GM10847 (cell line): ENCODE data around the gene PARD3B.

ENCODE experiments used
- POLR2A ChIP-seq: IDR thresholded peaks from 2 replicates; pipeline ENCODE4 v1.6.1; 2011; ENCODE audit not compliant: insufficient read length; ENCODE audit errors: extremely low read depth

The PARD3B gene

DNA sequence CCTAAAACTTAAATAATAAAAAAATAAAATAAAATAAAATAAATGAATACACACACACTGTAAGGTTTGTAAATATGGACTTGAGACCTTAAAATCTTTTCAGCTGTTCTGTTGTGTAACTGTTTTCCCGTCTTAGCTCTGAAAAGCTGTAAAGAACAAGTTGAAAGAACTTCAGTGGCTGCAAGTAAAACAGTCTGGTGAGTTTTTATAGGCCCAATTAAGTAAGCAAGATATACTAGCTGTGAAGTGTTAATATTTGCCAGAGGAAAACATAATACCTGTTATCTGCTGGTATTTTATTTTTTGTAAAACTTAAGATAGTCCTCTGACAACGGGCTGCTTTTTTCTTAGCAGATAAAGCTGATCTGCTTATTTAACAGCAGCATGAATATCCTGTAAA is 960.1 kb downstream of the PARD3B start:
- no peak for TF ChIP-seq POLR2A

DNA sequence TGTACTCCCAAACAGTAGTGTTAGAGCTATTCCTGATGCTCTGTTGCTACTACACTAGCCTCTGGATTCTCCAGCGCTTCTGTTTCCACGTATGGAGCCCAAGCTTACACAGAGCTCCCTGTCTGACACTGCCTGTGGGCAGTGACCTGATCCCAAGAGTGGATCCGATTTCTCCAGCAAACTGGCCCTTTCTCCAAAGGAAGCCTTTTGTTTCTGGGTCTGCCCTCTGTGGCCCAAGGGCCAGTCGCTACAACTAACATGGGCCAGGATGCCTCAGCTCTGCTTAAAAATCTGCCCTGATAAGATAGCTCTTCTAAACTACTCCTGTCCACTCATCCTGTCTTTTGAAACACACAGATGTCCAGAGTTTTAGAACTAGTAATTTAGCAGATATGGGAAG is 964.4 kb downstream of the PARD3B start:
- no peak for TF ChIP-seq POLR2A

DNA sequence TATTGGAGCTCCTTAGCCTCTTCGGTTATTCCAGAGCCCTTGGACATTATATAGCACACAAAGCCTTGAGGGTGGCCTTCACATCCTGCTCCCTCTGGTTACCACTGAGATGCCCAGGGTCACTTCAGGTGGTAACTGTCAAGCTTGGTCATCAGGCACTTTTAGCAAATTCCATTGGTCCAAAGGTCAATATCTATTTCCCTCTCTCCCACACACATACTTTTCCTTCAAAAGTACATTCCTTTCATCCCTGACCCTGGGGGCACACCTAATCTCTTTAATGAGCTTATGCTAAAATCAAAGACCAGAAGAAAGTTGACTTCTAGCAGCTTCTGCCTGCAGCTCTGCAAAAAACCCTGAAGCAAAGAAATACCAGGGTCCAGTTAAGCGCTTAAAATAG is 965.1 kb downstream of the PARD3B start:
- no peak for TF ChIP-seq POLR2A

GRCh38 chr2:205511221-205511620 is 965.9 kb downstream of the PARD3B start:
- TF ChIP-seq POLR2A = no peak

- no peak for TF ChIP-seq POLR2A
Measured at GRCh38 chr2:205511641-205512040, 966.4 kb downstream of the PARD3B start.

GRCh38 chr2:205520311-205520710 is 975.0 kb downstream of the PARD3B start:
- TF ChIP-seq POLR2A = no peak

- TF ChIP-seq POLR2A = no peak
Measured at GRCh38 chr2:205524656-205525055, 979.4 kb downstream of the PARD3B start.

GRCh38 chr2:205527801-205528200 is 982.5 kb downstream of the PARD3B start:
- TF ChIP-seq POLR2A = no peak

DNA sequence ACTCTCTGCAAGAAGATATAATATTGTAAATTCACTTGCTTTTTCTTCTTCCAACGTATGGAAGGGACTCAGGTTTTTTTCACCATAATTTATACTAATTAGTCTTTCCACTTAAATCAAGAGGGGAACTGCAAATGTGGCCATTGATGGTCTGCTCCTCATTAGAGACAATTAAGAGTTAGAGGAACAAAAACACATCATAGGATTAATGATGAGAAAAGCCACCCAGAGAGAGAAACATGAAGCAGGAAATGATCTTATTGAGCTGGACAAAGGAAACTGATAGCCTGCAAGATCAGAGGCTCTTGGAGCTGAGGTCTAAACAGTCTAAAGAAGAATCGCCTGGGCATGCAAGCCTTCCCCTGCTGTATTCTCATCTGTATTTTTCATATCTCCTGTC is 985.8 kb downstream of the PARD3B start:
- TF ChIP-seq POLR2A = no peak

- TF ChIP-seq POLR2A = no peak
Measured at GRCh38 chr2:205531489-205532148, 986.3 kb downstream of the PARD3B start.

DNA sequence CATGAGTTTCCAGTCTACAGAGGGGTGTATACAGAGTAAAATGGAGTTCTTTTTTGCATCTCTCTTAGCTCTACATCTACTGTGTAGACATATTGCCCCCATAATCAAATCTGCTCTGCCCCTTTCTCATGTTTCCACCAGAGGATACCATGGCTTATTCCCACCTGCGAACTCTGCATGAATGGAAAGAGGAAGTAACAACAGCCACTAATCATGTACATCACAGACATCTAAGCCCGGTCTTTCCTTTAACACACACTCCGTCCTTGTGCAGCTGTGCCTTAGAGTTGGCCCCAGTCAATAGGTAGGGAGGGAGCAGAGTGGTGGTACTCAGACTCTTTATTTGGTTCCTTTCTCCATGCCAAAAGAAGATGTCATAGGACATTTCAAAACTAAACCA is 989.7 kb downstream of the PARD3B start:
- no peak for TF ChIP-seq POLR2A

- no peak for TF ChIP-seq POLR2A
Measured at GRCh38 chr2:205539603-205540002, 994.3 kb downstream of the PARD3B start.

- TF ChIP-seq POLR2A = no peak
Measured at GRCh38 chr2:205540036-205540435, 994.8 kb downstream of the PARD3B start.

GRCh38 chr2:205543262-205543843 is 998.1 kb downstream of the PARD3B start:
- no peak for TF ChIP-seq POLR2A

DNA sequence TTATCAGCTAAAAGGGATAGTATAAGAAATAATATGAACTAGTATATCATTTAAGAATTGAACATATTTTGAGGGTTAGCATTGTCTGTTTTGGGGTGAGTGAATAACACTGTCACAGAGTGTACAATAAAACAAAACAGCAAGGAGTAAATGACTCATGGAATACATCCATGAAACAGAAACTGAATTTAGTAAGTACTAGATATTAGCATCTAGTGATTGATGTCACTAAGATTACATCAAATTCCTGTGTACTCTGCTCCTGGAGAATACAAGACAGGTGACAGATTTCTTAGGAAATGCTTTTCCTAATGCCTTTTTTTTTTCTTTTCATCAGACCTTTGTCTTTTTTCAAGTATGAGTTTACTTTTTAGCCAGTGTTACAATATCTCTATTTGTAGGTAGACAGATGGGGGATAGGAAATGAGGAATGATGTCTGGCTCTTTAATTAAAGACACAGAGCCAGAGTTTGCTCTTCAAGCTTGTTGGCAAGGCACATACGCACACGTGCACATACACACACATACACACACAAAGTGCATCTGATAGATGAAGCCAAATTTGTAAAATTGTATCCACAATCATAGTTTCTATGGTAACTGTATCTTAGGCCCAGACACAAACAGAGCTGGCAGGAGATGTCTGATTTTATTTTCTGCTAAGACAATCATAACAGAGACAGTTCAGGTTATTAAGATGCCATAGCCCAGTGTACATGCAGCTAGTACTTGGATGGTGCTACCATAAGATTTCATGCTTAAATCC is 998.8 kb downstream of the PARD3B start:
- no peak for TF ChIP-seq POLR2A
